Upper lobe of right lung (tissue), 1 donor: ENCODE measurements around the gene NSDHL. TPM values are rescaled to one million over a fixed set of nuclear protein-coding genes. Genes with fewer than 3 reads are reported as not detected.

Experiments
- ATAC-seq: fragments of 200-7000 bp; cut with Tn5 transposase; one replicate; pipeline ENCODE4 v1.9.1; 2020; ENCODE audit warnings: mild to moderate bottlenecking, moderate library complexity
- DNase-seq: peaks from one replicate; pipeline ENCODE4 v3.0.0-alpha.2; 2020
- H3K27ac ChIP-seq: fragments of 200-600 bp; one replicate; pipeline ENCODE4 v1.8.0; 2022
- H3K27me3 ChIP-seq: fragments of 200-600 bp; one replicate; pipeline ENCODE4 v1.8.0; 2022; ENCODE audit warnings: mild to moderate bottlenecking
- H3K36me3 ChIP-seq: fragments of 200-600 bp; one replicate; pipeline ENCODE4 v1.8.0; 2022
- H3K4me1 ChIP-seq: fragments of 200-600 bp; one replicate; pipeline ENCODE4 v1.8.0; 2022
- H3K4me3 ChIP-seq: fragments of 200-600 bp; one replicate; pipeline ENCODE4 v1.8.0; 2022; ENCODE audit warnings: mild to moderate bottlenecking
- H3K9me3 ChIP-seq: fragments of 200-600 bp; one replicate; pipeline ENCODE4 v1.8.0; 2022
- intact Hi-C: fragments of 100-400 bp; cut with DNase I; formaldehyde crosslinking; loops from one replicate; pipeline ENCODE4 v1.11.0; 2022
- total RNA-seq: library from RNA; stranded (reverse); fragmentation: NEBNext Ultra II Directional; extraction: Animal tissue kit (Norgen Biotek cat#: 25700); gene quantifications from one replicate; pipeline ENCODE4 v1.2.1, GENCODE V29; 2021
- TF ChIP-seq, protein P1 (sequence below): fragments of 200-600 bp; IDR thresholded peaks from one replicate; pipeline ENCODE4 v1.8.0; 2022; ENCODE audit warnings: antibody characterized with exemption
- donor health status: DM: no; HTN: yes; CAD: no; lungs with severe emphysema.

NSDHL gene
- total RNA-seq, 1 donor from 2014 or later: 27.0 TPM

DNA sequence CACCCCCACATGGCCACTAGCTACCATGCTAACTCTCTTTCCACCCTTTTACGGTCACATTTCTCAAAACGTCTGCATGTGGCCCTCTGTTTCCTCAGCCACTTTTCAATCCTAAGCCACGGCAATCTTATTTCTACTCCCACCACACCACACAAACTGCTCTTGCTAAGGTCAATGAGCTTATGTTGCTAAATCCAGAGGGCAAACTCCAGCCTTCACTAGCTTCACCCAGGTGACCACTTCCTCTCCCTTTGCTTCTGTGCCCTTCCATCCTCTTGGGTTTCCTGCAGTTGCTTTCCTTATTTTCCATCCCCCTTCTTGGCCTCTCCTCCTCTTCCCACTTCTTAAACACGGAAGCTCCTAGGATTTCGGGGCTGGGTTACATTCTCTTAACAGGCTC lies 16.8 kb upstream of the NSDHL start:
- intact Hi-C loops: no loop called here
- Histone ChIP-seq H3K4me3 (no peak overlapping the region), H3K36me3 (no peaks in the 10 kb centered on the region), H3K27ac (no peak overlapping the region), H3K27me3 (no peaks in the 10 kb centered on the region), H3K4me1 (no peaks in the 10 kb centered on the region), H3K9me3 (no peaks in the 10 kb centered on the region)
- ATAC-seq (no peak), DNase-seq (no peak)
- TF ChIP-seq, protein P1, sequence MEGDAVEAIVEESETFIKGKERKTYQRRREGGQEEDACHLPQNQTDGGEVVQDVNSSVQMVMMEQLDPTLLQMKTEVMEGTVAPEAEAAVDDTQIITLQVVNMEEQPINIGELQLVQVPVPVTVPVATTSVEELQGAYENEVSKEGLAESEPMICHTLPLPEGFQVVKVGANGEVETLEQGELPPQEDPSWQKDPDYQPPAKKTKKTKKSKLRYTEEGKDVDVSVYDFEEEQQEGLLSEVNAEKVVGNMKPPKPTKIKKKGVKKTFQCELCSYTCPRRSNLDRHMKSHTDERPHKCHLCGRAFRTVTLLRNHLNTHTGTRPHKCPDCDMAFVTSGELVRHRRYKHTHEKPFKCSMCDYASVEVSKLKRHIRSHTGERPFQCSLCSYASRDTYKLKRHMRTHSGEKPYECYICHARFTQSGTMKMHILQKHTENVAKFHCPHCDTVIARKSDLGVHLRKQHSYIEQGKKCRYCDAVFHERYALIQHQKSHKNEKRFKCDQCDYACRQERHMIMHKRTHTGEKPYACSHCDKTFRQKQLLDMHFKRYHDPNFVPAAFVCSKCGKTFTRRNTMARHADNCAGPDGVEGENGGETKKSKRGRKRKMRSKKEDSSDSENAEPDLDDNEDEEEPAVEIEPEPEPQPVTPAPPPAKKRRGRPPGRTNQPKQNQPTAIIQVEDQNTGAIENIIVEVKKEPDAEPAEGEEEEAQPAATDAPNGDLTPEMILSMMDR: no peak

DNA sequence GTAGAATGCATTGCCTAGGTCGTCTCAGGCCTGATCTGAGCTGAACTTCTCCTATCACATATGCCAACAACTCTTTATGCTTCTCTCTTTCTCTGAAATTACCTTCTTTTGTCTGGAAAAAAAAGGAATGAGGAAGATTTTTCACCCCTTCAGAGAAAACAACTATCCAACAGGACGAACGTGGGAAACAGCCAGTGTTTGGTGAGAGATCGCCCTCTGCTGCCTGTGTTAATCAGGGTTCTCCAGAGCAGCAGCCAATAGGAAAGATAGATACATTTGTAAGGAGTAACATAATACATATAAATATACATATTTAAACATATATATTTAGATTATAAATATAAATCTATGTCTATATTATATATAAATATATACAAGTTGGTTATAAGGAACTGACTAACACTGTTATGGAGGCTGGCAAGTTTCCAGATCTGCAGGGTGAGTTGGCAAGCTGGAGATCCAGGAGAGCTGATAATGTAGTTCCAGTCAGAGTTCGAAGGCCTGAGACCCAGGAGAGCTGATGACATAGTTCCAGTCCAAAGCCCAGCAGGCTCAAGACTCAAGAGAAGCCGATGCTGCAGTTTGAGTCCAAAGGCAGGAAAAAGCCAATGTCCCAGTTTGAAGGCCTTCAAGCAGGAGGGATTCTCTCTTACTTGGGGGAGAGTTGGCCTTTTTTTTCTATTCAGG lies 13.6 kb upstream of the NSDHL start:
- intact Hi-C loops: no loop called here
- TF ChIP-seq, protein P1: peak; percentile 32
- no peak for ATAC-seq

DNA sequence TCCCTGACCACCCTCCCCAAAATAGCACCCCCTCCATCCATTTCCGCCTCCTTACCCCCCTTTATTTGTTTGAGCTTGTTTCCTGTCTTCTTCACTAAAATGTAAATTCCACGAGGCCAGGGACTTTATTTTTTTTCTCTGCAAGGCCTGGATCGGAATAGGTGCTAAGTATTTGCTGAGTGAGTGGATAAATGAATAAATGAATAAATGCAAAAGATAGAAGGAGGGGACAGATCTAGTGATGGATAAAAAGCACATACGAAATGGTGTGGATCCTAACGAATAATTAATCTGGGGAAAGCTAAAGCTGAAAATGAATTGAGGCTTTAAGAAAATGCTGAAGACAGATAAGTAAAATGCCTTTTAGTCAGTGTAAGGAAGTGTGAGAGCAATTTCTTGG lies 12.5 kb upstream of the NSDHL start:
- no peaks in the 10 kb centered on the region for H3K36me3 ChIP-seq
- no peaks in the 10 kb centered on the region for H3K27me3 ChIP-seq
- H3K4me1 ChIP-seq: no peaks in the 10 kb centered on the region
- intact Hi-C loops: no loop called here
- TF ChIP-seq, protein P1: no peak
- ATAC-seq (no peak), DNase-seq (no peak)
- no peaks in the 10 kb centered on the region for H3K9me3 ChIP-seq
- no peak overlapping the region for H3K4me3 ChIP-seq
- no peak overlapping the region for H3K27ac ChIP-seq

More for the DNA sequence above, 13.6 kb upstream of the NSDHL start:
- Histone ChIP-seq H3K4me3 (no peak overlapping the region), H3K36me3 (no peaks in the 10 kb centered on the region), H3K9me3 (no peaks in the 10 kb centered on the region), H3K27me3 (no peaks in the 10 kb centered on the region), H3K4me1 (no peaks in the 10 kb centered on the region), H3K27ac (no peak overlapping the region)
- no peak for DNase-seq

DNA sequence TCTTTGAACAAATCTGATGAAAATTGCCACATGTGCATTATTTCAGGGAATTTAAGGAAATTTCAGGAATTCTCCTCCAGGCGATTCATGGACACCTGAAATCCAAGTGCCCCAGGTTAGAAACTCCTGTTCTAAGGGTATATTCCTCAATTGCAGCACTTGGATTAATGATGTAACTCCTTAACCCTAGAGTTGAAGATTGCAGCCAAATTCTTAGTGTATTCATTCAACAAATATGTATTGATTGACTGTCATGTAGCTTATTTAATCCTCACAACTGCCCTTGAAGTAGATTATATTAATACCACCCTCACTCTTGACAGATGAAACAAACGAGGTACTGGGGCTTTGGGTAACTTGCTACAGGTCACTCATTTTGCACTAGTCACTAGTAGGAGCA lies 11.6 kb upstream of the NSDHL start:
- Histone ChIP-seq H3K27ac (no peak overlapping the region), H3K36me3 (no peaks in the 10 kb centered on the region), H3K4me3 (no peak overlapping the region), H3K4me1 (no peaks in the 10 kb centered on the region), H3K9me3 (no peaks in the 10 kb centered on the region), H3K27me3 (no peaks in the 10 kb centered on the region)
- TF ChIP-seq, protein P1: no peak
- intact Hi-C loops: no loop called here
- ATAC-seq (no peak), DNase-seq (no peak)

DNA sequence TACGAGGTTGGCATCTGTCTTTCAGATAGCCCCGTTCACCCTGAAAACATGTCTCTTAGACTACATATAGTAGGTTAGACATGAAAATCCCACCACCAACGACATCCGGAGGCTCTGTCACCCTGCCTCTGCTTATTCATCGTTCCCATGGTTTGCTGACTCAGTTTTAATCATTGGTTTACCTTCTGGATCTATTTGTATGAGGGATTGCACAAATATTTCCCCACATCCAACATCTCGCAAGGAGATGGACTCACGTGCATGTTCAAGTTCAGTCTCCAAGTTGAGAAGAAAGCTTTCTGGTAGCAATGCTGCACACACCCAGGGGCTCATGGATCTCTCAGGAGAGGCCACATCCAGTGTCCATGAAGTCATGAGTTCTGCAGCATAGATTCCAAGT lies 11.1 kb upstream of the NSDHL start:
- Histone ChIP-seq H3K27me3 (no peaks in the 10 kb centered on the region), H3K4me3 (no peak overlapping the region), H3K36me3 (no peaks in the 10 kb centered on the region), H3K27ac (no peak overlapping the region), H3K4me1 (no peaks in the 10 kb centered on the region), H3K9me3 (no peaks in the 10 kb centered on the region)
- TF ChIP-seq, protein P1: no peak
- ATAC-seq (no peak), DNase-seq (no peak)
- intact Hi-C loops: no loop called here
